ENCODE measurements around the gene CEL.
"Not testable (repeated sequence)": the region's sequence is repeated elsewhere in the genome, so short reads cannot be mapped to it uniquely, and the experiment has no call there.

CEL gene

DNA sequence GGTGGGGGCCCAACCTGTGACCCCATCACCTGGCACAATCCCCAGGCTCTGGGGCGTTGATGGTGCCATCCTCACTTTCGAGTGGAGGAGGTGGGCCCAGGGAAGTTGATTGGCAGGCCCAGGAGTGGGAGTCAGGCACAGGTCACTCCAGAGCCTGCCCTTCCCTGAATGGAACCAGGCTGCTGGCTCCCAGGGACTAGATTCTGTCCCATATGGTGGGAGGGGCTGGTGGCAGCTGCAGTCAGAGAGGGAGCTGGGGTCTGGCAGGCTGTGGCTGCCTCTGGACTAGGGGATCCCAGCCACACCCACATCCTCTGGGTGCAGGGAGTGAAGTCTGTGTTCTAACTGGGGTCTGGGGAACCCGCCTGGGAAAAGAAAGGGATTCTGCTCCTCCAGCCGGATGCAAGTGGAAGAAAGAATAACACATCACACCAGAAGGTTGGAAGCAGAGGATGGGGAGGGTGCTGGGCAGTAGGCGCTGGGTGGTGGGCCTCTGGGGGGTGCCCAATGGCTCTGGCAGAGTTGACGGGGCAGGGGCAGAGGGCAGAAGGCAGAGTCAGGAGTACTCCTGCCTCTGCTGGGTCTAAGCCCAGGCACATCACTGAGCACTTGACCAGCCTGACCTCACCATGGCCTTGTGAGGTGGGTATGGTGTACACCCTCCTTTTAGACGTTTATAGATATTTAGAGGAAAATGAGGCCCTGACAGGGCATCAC lies 25.8 kb downstream of the CEL start:
- ATAC-seq: no peak

DNA sequence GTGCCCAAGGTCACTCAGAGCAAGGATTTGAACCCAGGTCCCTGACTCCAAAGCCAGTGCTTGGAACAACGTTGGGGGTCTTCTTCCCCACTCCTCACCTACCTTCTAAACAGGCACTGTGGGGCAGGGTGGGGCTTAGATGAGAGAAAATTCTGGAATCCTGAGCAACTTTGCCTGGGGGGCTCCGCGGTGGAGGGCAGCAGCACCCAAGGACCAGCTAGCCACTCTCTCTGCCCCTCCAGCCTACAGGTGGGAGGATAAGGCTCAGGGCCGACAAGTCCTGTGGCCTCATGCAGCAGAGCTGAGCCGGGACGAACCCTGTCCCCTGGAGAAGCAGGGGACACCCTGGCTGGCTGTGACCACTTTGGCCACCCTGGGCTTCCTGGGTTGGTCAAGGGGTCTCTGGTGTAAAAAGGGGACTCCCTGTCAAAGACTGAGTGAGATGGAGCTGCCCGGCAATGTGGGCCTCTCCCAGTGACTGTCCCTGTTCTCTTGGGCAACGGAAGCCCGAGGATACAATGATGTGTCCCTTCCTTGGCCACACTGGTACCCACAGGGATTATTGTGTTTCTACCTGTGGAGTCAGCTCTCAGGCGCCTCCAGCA lies 26.5 kb downstream of the CEL start:
- ATAC-seq: no peak

DNA sequence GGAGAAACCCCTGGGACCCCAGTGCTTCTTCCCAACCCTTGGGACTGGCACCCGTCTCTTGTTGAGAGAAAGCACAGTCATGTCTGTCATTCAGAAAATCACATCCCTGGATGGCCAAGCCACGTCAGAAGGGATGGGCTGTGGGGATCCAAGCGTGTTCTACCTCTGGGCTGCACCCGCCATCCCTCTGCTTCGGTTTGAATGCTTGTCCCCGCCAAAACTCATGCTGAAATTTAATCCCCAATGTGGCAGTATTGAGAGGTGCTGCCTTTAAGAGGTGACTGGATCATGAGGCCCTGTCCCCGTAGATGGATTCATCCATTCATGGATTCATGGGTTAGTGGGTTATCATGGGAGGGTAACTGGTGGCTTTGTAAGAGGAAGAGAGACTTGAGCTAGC lies 27.0 kb downstream of the CEL start:
- no peak for ATAC-seq

DNA sequence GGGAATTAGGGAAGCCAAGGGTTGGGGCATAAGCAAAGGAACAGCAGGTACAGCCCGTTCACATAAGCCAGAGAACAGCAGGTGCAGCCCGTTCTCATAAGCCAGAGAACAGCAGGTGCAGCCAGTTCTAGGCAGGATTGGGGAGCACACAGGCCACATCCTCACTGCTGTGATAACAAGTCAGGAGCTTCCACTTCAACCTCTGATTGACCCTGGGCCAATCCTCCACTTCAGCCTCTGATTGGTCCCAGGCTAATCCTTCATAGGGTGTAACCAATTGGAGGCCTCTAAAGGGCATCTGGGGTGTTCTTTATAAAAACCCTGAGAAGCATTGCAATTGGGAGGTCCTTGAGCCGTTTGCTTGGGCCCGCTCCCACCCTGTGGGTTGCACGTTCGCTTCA lies 27.5 kb downstream of the CEL start:
- ATAC-seq: no peak

DNA sequence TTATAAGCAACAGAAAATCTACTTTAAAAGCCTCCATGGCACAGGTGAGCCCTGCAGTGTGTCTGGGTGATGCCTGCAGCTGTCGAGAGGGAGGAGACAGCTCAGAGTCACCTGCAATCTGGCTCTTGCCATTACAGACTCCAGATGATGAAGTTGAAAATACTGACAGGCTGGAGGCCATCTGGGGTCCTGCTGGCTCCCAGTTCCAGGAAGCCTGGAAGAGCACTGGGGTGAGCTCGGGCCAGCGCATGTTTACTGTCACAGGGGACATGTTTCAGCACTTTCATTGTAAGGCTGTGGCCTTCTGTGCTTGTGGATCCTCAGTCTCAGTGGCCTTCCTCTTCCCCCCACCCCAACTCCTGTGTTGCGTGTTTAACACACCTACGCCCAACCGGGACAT lies 28.4 kb downstream of the CEL start:
- ATAC-seq: no peak

DNA sequence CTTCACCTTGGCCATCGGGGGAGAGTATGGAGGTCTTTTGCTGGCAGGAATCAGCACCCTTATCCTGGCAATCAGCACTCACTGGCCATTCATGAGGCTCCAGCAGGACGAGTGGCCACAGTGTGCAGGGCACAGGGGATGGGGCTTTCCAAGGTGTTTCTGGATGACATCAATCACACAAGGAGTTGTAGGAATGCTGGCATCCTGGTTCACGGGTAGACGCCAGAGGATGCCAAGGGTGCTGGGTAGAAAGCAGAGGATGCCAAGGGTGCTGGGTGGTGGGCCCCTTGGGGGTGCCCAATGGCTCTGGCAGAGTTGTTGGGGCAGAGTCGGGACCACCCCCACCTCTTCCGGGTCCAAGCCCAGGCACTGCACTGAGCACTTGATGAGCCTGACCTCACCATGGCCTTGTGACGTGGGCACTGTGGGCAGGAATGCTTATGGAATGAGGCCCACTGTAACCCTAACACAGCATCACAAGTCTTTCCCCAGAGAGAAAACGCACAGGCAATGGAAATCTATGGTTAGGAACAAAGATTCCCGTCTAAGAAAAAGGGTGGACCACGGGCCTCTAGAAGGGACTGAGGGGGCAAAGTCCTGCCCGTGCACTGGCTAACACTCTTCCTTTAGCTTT lies 29.1 kb downstream of the CEL start:
- ATAC-seq: no peak

DNA sequence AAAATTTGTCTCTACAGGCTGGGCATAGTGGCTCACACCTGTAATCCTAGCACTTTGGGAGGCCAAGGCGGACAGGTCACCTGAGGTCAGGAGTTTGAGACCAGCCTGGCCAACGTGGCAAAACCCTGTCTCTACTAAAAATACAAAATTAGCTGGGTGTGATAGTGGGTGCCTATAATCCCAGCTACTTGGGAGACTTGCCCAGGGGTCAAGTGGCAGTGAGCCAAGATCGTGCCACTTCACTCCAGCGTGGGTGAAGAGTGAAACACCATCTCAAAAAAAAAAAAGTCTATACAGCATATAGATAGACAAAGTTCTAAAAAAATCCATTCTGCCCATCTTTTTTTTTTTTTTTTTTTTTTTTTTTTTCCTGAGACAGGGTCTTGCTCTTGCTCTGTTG lies 32.6 kb downstream of the CEL start:
- not testable (repeated sequence) for ATAC-seq

DNA sequence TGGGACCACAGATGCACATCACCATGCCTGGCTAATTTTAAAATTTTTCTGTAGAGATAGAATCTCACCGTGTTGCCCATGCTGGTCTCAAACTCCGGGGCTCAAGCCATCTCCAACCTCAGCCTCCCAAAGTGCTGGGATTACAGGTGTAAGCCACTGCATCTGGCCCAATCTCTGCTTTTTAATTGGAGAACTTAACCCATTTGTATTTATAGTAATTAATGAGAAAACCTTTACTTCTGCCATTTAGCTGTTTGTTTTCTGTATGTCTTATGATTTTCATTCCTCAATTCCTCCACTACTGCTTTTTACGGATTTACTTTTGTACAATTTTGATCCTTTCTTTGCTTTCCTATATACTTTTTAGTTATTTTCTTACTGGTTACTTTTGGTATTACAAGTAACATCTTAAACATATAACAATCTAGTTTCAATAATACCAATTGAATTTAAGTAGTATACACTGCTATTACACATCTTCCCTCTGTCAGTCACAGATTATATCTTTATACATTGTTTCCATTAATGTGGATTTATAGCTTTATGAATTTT lies 33.1 kb downstream of the CEL start:
- no peak for ATAC-seq

DNA sequence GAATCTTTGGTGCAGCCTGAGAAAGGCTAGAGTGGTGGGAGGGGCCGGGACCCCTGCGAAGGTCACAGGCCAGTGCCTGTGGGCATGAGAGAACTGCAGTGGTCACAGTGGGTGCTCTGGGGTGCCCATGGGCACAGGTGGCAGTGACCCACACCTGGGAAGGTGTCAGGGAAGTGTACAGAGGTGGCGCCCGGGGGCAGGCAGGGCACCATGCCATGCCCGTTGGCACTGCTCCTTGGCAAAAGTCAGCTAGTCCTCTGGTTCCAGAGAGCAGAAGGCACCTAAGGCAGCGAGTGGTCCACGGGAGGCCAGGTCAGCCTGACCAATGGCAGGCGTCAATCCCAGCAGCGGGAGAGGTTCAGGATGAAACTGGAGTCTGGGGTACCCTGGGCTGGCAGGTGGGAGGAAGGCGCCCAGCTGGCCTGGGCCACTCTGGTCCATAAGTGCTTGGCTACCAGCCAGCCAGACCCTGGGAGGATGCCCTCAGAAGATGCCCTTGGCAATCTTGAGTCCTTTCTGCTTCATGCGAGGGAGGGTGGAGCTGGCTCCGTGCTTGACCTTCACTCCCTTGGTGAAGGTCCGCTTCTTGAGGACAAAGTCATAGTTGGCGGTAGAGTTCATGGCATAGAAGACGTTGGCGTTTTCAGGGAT lies 36.4 kb downstream of the CEL start:
- ATAC-seq: no peak

DNA sequence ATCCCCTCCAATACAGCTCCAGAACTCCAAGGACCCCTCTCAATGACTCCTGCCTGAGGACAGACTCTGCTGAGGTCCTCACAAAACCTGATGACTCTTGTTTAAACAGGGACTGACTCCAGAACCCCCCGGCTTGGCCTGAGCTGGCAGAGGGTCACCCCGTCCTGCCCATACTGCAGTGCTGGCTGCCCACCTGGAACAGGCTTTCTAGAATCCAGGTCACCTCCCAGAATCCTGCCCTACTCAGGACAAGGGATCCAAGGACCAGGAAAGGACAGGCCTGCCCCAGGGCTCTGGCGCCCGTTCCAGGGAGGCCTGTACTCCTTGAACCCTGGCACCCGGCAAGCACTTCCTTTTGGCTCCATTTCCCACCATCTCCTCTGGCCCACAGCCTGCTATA lies 37.1 kb downstream of the CEL start:
- ATAC-seq: no peak

DNA sequence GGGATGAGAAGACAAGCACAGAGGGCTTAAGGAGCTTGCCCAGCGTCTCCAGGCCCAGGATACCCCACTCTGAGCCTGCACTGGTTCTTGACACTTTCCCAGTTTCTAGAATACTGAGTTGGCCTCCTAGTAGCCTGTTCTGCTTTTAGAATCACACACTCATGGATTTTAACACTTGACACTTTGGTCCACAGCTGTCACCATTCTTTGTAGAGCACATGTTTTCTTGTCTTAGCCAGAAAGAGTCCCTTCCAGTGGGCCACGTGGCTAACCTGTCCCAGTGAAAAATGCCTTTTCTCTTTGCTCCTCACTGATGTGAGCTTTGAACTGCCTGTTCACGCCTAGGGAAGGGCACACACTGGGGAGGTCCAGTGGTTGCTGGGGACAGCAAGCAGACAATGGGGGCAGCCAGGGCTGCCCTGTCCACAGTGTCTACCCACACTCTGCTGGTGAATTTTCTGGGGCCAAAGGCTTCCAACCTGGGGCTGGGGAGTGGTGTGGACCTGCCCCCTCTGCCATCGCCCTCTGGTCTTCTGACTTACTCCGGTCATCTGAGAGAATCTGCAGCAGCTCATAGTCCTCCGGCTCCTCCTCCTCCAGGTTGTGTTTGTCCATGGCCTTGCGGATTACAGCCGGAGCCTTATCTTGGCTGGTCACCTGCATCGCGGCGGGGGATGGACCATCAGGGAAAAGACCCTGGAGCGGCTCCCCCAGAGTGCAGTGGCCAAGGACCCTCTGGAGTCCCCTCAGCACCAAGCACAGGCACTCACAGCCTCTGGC lies 38.1 kb downstream of the CEL start:
- no peak for ATAC-seq

DNA sequence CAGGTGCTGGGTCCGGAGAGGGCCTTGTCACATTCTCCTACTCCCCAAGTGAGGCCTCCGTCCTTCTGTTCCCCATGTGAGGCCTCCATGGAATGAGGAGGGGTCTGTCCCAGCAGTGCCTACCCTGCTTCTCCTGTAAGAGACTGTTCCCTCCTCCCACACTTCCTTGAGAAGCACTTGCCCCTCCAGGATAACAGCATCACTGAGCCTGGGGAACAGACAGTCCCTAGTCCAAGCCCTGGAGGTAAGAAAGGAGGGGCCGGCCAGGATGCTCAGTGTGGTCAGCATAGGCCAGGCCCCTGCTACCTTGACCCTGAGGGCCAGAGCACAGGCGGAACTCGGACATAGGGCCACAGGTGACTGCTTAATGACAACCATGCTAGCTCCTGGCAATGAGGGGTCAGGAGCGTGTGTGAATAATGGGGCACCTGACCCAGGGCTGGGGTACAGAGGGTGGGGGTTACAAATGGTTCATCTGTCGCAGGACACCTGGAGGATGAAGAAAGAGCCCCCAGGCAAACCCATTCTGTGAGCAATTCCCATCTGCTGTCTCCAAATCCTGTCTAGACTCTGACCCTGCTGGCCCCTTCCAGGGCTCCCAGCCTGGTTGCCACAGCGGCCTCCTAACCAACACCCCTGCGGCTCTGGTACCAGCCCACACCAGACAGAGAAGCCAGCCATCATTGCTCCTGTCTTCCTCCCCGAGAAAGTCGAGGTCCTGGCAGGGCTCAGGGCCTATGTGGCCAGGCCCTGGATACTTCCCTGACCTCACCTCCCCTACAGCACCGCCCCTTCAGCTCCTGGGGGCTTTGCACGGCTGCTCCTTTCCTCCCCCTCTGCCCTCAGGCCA lies 39.0 kb downstream of the CEL start:
- ATAC-seq: no peak

DNA sequence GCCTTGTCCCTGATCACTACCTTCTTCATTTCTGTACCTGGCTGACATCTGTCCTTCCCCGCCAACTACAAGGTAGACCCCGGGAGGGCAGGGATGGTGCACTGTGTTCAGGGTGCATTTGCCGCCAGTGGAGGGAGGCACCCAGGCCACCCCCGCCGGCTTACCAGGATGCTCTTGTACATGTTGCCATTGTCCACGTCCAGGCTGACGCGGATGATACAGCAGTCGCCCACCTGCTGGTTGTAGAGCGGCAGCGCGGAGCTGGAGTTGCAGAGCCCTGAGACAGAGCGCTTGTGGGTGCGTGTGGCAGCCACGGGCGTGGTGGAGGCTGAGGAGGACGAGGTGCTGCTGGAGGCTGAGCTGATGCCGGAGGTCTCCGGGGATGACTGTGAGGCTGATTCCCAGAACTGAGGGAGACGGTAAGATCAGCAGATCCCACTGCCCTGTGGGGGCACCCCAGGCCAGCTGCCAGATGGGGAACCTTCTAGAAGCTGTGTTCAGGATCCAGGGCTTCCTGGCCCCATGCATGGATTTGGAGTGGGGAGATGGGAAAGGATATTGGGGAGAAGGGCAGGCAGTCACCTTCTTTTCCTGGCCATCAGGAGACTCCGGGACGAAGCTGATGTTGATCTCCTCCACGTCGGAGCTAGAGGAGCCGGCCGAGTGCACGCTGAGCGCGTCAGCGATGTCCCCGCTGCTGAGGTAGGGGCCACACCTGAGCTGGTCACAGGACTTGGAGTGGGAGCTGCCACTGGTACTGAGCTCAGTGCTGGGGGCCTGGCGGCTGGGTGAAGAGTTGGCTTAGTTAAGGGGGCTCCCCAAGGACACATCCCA lies 39.8 kb downstream of the CEL start:
- ATAC-seq: no peak

DNA sequence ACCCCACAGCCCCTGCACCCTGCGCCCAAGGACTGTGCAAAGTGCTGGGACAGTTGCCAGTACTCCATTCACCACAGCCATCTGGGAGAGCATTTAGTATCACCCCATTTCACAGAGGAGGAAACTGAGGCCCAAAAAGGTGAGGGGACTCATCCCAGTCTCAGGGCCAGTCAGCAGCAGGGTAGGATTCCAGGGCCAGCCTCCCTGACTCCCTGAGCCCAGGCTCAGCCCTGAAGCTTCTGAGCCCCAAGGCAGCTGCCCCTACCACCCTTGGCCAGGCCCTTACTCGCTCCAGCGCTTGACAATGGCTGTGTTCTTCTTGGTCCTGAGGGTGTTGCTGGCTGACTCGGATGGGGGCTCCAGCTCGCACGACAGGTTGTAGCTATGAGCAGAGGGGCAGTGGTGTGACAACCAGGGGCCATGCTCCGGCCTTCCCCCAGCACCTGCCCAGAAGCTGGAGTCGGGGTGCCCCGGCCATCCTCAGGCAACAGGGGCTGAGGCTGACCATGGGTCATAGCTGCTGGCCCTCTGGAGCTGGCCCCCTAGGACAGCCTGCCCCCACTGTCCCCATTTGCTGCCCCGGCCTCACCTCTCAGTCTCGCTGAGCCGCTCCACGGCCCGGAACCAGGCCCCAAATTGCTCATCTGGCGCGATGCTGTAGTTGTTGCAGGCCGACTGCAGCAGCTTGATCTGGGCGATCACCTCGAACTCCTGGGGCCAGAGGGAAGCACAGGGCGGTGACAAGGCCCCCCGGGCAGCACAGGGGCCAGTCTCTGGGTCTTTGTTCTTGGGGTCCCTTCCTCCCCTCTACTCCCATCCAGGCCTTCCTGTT lies 40.6 kb downstream of the CEL start:
- no peak for ATAC-seq

DNA sequence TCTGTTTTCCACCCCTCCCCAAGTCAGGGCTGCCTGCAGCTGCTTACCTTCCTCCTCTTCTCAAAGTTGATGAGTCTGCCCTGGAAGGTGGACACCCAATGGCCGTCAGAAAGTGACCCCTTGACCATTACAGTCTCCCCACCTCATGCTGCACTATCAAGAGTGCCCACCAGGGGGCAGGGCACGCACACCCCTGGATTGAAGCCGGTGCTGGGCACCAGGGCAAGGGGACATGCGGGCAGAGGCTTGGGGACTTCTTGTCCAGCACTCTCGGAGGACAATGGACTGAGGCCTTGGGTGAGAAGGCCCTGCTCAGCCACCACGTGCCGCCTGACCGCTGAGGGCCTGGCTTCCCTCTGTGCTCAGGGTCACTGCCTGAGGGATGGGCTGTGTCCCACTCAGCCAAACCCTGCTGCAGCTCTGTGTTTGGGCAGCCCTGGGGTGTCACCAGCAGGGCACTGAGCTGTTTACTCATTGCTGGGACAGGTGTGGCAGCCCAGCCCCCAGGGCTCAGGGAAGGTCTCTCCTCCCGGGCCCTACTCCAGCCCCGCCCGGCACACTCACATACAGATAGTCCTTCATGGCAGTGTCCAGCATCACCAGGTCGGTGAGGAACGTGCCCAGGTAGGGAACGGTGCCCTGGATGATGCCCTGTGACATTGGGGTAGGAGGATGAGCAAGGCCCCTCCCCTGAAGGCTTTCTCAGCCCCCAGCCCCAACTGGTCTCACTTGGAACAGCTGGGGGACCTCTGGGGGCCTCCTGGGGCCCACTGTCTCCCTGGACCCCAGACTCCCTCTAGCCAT lies 41.6 kb downstream of the CEL start:
- ATAC-seq: peak; percentile 17 to 32

DNA sequence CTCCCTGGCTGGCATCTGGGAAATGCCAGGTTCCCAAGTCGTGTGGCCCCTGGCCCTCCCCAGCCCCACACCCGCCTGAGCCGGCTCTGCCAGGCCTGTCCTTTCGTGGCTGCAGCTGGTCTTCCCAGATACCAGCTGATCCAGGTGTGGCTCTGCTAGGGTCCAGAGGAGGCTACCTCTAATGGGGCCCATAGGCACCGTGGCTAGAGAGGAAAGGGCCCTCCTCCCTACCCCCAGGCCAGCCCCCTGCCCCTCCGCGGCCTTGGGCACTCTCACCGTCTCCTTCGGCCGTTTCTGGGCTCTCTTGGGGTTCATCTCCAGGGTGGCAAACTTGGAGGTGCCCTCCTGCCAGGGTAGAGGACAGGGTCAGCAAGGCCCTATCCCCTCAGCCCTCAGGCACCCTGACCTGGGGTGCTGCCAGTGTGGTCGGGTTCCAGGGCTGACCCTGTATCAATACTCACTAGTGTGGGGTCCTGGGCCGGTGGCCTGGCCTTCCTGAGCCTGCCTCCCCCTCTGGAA lies 42.3 kb downstream of the CEL start:
- no peak for ATAC-seq

DNA sequence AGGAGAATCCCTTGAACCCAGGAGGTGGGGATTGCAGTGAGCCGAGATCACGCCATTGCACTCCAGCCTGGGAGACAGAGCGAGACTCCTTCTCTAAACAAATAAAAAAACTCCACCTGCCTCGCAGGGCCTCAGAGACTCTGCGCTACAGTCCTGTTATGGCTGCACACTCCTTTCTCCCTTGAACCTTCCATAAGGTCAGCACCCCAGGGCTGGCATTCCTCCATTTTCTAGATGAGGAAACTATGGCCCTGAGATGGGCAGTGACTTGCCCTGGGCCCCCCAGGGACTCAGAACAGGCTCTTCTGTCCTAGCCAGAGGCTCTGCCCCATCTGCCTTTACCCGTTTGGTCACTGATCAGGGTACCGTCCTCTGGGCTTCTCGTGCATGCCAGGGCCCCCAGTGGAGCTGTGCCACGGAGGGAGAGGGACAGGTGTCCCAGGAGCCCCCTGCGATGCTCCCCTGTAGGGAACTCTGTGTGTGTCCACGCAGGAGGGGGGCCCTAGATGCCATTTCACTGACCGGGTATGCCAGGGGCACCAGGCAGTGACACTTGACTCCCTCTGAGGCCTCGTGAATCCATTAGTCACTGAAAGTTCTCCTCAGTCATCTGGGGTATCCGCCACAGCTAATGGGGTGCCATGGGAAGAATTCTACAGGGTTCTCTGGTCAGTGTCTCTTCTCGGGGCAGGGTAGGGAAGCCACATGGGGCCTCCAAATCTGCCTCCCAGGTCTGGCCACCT lies 43.1 kb downstream of the CEL start:
- no peak for ATAC-seq

DNA sequence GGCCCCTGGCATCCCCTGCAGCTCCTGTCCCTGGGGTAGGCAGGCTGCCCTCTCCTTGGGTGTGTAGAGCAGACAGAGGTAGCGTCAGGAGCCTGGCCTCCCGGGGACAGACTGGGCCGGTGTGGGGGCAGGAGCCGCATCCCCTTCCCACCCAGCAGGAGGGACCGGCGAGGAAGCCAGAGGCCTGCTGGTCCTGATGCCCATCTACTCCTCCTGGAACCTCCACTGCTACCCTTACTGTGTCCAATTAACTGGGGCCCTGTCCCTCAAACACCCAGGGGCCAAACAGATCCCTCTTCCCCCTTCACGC lies 43.6 kb downstream of the CEL start:
- no peak for ATAC-seq
